GM12892 (cell line): ENCODE measurements around the gene TMEM134.

Source experiments
- POLR2A ChIP-seq: IDR thresholded peaks from 2 replicates; pipeline ENCODE4 v1.6.1; 2011; ENCODE audit warnings: low read depth, low read length, control low read depth
- POLR2AphosphoS5 ChIP-seq: IDR thresholded peaks from 2 replicates; pipeline ENCODE4 v1.6.1; 2011; ENCODE audit warnings: low read depth, low read length, control low read depth
- TAF1 ChIP-seq: IDR thresholded peaks from 2 replicates; pipeline ENCODE4 v1.6.1; 2011; ENCODE audit warnings: low read depth, mild to moderate bottlenecking, control low read depth, low read length, borderline replicate concordance

DNA sequence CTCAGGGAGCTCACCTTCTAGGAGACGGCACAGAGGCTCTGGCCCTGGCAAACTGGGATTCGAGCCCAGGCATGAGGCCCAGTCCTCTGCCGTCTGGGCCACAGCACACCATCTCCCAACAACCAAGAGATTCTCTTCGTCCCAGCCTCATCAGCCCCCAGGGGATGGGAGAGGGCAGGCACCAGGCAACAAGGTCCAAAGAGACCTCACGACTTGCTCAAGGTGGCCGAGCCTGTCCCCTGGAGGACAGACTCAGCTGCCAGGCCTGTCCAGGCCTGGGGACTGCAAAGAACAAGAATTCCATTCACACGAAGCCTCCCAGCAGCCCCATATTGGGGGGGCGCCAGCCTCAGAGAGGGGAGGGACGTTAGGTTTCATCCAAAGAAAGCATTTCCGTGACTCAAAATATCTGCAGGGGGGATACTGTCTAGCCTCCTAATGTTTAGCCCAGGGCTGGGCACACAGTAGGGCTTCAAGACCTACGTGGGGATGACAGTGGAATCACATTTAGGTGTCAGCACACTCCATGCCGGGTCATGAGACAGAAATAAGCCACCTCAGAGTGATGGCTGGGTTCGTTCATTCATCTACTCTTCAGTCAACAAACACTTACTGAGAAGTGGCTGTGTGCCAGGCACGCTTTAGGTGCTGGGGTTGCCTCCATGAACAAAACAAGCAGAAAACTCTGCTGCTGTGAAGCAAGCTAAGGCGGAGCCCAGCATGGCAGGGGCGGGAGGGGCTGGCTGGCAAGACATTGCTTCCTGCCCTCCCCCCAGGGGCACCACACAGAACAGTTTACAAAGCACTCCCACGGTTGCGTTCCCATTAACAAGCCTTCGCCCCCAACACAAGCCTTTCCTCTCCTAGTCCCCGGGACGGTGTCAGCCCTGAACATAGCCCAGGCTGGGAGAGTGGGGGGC lies 52.4 kb downstream of the TMEM134 start:
- TF ChIP-seq POLR2A (no peak), TAF1 (no peak), POLR2AphosphoS5 (no peak)
